MCF 10A (cell line): ENCODE data around the gene APLF. TPM values are rescaled to one million over a fixed set of nuclear protein-coding genes. Genes with fewer than 3 reads are reported as not detected.

Experiments used
- BruUV-seq: library from RNA; stranded (reverse); fragments of 400-500 nt; replicated peaks from 2 replicates; lab custom pipeline; 2021; lab: Mats Ljungman, UMichigan
- CTCF ChIA-PET: fragments of 300-600 bp; sonication (Branson Sonifier 250); formaldehyde crosslinking; extraction: SDS; loops from one replicate; lab custom pipeline; 2021; ENCODE audit warnings: antibody characterized with exemption, inconsistent platforms; lab: Yijun Ruan, JAX
- POLR2A ChIA-PET: fragments of 300-600, 350-650 bp; sonication (Branson Sonifier 250); formaldehyde crosslinking; extraction: SDS; loops from one replicate; lab custom pipeline; 2020; ENCODE audit warnings: antibody characterized with exemption, inconsistent platforms; lab: Yijun Ruan, JAX
- DNase-seq: peaks from one replicate; pipeline ENCODE4 v3.0.0-alpha.2; 2018; ENCODE audit not compliant: unreplicated experiment
- H3K27ac Mint-ChIP-seq: one replicate; pipeline ENCODE4 v1.8.0; 2022; ENCODE audit warnings: mild to moderate bottlenecking, low read depth, mixed read lengths; ENCODE audit not compliant: unreplicated experiment
- H3K27me3 Mint-ChIP-seq: one replicate; pipeline ENCODE4 v1.8.0; 2022; ENCODE audit warnings: mixed read lengths; ENCODE audit not compliant: insufficient read depth, unreplicated experiment
- H3K36me3 Mint-ChIP-seq: one replicate; pipeline ENCODE4 v1.8.0; 2022; ENCODE audit warnings: mild to moderate bottlenecking, moderate library complexity, mixed read lengths; ENCODE audit not compliant: insufficient read depth, unreplicated experiment
- H3K4me1 Mint-ChIP-seq: one replicate; pipeline ENCODE4 v1.8.0; 2022; ENCODE audit warnings: mixed read lengths; ENCODE audit not compliant: insufficient read depth, unreplicated experiment
- H3K4me3 Mint-ChIP-seq: one replicate; pipeline ENCODE4 v1.8.0; 2022; ENCODE audit warnings: mild to moderate bottlenecking, moderate library complexity, mixed read lengths; ENCODE audit not compliant: unreplicated experiment
- H3K9me3 Mint-ChIP-seq: one replicate; pipeline ENCODE4 v1.8.0; 2022; ENCODE audit warnings: mixed read lengths; ENCODE audit not compliant: unreplicated experiment
- CTCF ChIP-seq: fragments of 200-600 bp; IDR thresholded peaks from one replicate; pipeline ENCODE4 v1.8.0; 2022; ENCODE audit warnings: antibody characterized with exemption, mild to moderate bottlenecking; ENCODE audit not compliant: unreplicated experiment
- intact Hi-C: fragments of 100-400 bp; cut with micrococcal nuclease; formaldehyde crosslinking; loops from 2 replicates; pipeline ENCODE4 v1.14.1; 2022
- total RNA-seq: library from RNA; stranded (reverse); gene quantifications from 2 replicates; pipeline ENCODE4 v1.2.3, GENCODE V29; 2022

Gene APLF
- total RNA-seq, 1 experiment from 2014 or later: 4.0 TPM

- H3K4me1 Mint-ChIP-seq: peaks cover 13% of the 10 kb centered on the region
- no peaks in the 10 kb centered on the region for H3K27me3 Mint-ChIP-seq
- ChIA-PET POLR2A (no interaction called here), CTCF (no interaction called here)
- no peaks in the 10 kb centered on the region for H3K9me3 Mint-ChIP-seq
- no peak overlapping the region for H3K27ac Mint-ChIP-seq
- no peak for TF ChIP-seq CTCF
- BruUV-seq: no TSS peak
- DNase-seq: peak; percentile 17
- no peaks in the 10 kb centered on the region for H3K36me3 Mint-ChIP-seq
- no peak overlapping the region for H3K4me3 Mint-ChIP-seq
- intact Hi-C loops: no loop called here
These were observed 94.0 kb downstream of the APLF start for GRCh38 chr2:68561372-68561771.

DNA sequence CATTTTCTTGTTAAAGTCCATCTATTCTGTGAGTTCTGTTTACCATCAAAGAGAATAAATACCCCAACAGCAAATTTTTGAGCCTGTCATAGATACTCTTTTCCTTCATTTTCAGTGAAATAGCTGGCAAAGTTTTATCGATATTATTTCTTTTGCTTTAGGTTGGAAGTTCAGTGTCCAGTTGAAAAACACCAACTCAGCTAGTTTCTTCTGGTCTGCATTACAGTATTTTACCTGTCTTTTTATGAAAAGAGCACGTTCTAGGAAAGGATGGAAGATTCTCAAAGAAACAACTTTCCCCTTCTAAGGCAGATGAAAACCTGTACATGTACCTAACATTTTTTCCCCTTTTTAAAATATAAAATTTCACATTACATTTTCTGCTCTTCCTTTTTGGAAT lies 95.5 kb downstream of the APLF start:
- Mint-ChIP-seq H3K4me3 (no peak overlapping the region), H3K27me3 (no peaks in the 10 kb centered on the region), H3K9me3 (no peaks in the 10 kb centered on the region), H3K27ac (no peak overlapping the region), H3K36me3 (no peaks in the 10 kb centered on the region), H3K4me1 (peaks cover 13% of the 10 kb centered on the region)
- BruUV-seq: no TSS peak
- POLR2A ChIA-PET: interaction anchor here (1.1 kb wide), 1 partner anchor 32 kb away, joined by 3 read pairs; no protein-coding TSS in a partner anchor
- no peak for DNase-seq
- CTCF ChIA-PET: interaction anchor here (0.7 kb wide), 1 partner anchor 32 kb away, joined by 3 read pairs; no protein-coding TSS in a partner anchor
- no peak for TF ChIP-seq CTCF
- intact Hi-C loops: no loop called here

DNA sequence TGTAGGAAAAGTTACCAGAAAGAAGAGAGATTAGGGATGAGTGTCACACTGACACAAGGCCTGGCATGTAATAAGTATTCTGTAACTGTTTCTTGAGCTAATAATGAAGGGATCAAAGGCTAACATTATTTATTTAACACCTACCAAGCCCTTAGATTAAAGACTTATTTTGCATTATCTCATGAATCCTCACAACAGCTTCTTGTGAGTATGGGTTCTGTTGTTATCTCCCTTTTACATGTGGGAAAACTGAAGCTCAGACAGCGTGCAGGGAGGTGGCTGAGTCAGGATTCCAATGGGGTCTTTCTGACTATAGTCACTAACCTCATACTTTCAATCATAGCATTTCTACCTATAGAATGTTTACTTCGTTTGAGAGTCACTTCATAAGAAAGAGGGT lies 97.0 kb downstream of the APLF start:
- no peaks in the 10 kb centered on the region for H3K36me3 Mint-ChIP-seq
- no peak for TF ChIP-seq CTCF
- POLR2A ChIA-PET: no interaction called here
- CTCF ChIA-PET: no interaction called here
- no peaks in the 10 kb centered on the region for H3K9me3 Mint-ChIP-seq
- no TSS peak for BruUV-seq
- no peak for DNase-seq
- no peak overlapping the region for H3K4me3 Mint-ChIP-seq
- intact Hi-C loops: no loop called here
- H3K4me1 Mint-ChIP-seq: peaks cover 15% of the 10 kb centered on the region
- no peaks in the 10 kb centered on the region for H3K27me3 Mint-ChIP-seq
- no peak overlapping the region for H3K27ac Mint-ChIP-seq

GRCh38 chr2:68565273-68565672 lies 97.9 kb downstream of the APLF start:
- BruUV-seq: no TSS peak
- H3K27me3 Mint-ChIP-seq: no peaks in the 10 kb centered on the region
- intact Hi-C loops: no loop called here
- POLR2A ChIA-PET: no interaction called here
- DNase-seq: no peak
- CTCF ChIA-PET: no interaction called here
- no peak for TF ChIP-seq CTCF
- no peak overlapping the region for H3K4me3 Mint-ChIP-seq
- peaks cover 20% of the 10 kb centered on the region for H3K4me1 Mint-ChIP-seq
- no peaks in the 10 kb centered on the region for H3K36me3 Mint-ChIP-seq
- H3K9me3 Mint-ChIP-seq: no peaks in the 10 kb centered on the region
- H3K27ac Mint-ChIP-seq: peak overlapping the region; percentile 47
